ENCODE measurements around the gene PTPRK.

PTPRK gene

DNA sequence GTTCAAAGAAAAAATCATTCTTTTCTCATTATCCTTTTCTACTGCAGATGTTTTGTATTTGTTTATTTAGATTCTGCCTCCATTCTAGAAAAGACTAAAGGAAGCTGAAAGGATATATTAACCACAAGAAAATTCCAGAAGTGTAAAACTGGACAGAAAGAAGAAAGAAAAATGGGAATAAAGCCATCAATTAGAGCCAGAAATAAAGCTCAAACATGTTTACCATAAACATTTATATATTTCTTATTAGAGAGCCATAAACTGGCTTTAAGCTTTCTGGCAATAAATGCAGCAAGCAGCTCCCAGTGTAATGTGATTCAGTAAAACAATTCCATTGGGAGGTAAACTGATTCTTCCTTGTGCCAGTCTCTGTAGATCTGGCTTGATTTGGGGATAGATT, 244.1 kb downstream of the PTPRK start:
- DNase-seq, result no peak

DNA sequence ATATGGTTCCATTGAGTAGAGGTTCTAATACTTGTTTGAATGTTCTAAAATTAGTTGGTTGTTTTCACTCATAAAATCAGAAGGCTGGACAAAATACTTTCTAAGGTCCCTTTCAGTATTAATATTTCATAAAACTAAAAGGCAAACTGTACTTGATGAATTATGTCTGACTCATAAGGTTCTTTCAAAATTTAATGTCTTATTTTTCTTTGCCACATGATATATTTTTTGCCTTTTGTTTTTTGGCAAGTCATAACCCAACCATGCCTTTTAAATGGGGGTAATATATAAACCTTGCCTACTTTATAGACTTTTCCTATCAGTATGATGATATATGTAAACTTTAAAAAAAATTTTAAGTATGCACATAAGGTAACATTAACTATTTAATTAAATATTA, 244.7 kb downstream of the PTPRK start:
- DNase-seq, result no peak

DNA sequence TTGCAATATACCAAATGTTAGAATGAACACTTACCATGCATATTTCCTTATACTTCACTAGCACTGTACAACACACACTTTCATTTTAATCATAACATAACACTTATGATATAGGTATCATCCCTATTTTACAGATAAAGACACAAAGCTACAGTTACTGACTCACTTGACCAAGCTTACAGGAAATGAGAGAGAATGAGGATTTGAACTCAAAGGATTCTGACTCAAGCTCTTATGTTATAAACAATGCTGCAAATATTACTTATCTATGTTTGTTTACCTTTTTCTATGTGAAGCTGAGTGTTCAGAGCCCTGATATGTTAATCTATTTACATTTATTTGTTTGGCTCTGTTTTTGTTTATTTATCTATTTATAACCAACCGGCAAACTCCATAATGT, 245.4 kb downstream of the PTPRK start:
- DNase-seq, result no peak

DNA sequence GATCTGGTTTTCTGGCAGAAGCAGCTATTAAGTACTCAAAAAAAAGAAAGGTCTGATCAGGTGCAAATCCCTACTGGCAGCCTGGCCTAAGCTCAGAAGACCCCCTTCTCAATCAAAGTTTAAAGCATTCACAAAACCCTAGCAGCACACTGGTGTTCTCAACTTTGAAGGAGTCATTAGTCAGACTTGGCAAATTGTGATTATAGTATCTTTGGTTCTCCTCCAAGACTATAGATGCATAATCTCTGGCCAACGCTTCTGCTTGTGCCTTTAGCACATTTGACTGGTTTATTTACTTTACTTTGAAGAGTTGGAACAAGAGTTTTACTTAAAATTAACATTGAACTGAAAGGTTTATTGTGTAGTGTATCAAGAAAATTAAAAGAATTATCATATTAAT, 248.9 kb downstream of the PTPRK start:
- peak in 1 of 2 experiments; percentile 33 for DNase-seq

DNA sequence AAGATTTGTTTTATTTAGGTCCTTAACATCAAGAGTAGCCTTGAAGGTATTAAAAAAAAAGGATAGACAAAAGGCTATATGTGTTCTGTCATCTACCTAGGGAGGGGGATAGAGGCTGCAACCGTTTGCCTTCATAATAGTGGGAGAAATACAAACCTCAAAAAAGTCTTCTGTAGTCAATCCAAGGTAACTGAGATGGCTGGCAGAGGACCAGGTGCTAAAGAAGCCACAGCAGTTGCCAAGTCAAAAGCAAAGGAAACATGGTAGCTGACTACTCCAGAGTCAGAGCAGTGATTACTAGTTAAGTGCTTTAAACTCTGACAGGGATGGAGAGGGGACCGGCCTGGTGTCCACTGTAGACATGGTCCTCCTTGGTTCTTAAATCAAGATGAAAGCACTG, 249.4 kb downstream of the PTPRK start:
- no peak for DNase-seq

DNA sequence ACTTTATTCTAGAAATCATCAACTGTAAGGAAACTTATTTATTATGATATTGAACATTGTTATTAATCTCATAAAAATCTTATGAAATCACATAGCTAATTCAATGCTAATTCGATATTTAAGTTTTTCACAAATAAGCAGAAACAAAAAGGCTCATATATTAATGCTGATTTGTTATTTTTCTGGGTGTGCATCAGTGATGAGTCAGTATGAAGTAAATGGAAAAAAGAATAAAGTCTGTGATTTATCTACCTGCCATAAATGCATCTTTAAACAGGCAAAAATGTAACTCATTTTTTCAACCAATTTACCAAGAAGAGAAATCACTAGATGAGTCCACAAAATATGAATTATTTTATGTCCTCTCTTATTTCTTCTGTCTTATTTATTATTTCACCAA, 253.5 kb downstream of the PTPRK start:
- DNase-seq, result no peak

DNA sequence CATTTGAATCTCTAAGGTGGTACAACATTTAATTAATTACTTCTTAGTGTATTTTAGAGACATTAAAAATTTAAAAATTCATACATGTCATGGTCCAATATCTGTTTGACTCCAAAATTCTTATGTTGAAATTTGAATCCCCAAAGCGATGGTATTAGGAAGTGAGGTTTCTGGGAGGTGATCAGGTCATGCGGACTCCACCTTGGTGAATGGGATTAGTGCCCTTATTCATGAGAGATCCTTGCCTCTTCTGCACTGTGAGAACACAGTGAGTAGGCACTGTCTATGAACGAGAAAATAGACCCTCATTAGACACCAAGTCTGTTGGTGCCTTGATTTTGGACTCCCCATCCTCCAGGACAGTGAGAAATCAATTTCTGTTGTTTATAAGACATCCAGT, 254.7 kb downstream of the PTPRK start:
- no peak for DNase-seq

DNA sequence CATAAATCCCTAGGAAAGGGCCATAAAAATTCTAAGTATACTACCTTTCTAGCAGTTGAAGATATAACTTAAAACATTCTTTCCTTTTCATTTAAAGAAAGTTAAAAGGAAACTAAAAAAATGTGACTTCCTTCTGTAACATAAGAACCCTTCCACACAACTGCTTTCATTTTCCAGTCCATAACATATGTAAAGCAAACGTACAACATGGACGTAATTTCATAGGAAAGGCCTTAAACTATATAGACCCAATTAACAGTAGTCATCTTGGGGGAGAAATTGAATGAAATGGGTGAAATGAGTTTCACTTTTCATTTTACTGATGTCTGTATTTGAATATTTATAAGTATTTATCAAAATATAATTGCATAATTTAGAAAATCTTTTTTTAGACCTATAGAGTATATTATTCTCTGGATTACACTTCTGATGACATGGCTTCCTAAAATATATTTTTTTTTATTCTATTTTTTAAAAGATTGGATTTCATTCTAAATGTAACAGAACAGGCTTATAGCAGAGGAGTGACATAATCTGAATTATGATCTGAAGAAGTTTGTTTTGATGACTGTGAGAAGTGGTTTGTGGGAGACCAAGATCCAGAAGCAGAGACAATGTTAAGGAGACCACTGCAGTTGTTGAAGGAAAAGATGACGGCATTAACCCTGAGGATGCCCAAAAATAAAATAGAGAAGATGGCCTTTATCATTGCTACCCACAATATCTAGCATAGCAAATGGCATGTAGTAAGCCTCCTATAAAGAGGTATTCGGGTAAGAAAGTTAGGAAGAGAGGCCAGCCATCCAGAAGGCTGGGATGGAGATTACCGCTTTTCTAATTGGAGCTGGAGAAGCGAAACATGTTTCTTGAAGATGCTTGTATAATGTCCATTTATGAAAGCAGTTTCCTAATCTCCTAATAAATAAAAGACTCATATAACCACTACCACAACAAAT, 260.4 kb downstream of the PTPRK start:
- no peak for DNase-seq

DNA sequence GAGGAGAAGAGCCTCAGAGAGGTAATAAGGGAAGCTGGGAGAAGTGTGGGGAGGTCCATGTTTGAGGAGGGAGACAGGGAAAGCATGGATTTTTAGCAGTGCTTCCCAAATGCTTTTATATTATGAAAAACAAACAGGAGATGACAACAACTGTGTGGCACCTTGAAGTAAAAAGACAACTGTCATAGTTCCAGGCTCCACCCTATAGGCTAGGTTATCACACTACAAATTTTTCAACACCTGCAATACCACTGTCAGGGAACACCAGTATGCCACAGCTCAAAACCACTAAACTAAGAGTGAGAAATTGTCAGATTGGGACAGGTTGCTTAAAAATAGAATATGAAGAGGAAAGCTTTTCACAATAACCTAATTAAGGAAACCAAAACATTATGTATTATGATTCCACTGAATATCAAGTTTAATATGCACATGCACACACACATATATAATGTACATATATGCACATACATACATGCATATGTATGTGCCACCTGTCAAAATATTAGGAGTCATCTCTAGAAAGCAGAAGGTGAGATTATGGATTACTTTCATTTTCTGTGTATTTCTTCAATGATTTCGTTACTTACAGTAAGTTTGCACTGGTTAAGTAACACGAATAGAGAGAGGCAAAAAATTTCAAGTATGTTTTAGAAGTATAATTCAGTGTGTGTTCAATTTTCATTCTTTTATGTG, 261.2 kb downstream of the PTPRK start:
- DNase-seq, result no peak

DNA sequence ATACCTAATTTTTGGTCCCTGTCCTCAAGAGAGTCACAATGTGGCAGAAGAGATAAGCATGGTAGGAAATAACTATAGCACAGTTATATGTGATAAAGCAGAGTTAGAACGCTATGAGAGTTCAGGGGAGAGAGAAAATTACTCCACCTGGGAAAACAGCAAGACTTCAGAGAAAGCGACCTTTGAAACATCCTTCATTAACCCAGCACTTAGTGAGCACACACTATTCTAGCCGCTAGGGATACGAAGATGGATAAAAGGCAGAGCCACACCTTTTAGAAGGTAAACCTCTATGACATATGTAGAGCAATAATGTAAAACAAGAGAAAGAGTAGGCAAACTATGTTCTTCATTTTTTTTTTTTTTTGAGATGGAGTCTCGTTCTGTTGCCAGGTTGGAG, 264.3 kb downstream of the PTPRK start:
- no peak for DNase-seq

DNA sequence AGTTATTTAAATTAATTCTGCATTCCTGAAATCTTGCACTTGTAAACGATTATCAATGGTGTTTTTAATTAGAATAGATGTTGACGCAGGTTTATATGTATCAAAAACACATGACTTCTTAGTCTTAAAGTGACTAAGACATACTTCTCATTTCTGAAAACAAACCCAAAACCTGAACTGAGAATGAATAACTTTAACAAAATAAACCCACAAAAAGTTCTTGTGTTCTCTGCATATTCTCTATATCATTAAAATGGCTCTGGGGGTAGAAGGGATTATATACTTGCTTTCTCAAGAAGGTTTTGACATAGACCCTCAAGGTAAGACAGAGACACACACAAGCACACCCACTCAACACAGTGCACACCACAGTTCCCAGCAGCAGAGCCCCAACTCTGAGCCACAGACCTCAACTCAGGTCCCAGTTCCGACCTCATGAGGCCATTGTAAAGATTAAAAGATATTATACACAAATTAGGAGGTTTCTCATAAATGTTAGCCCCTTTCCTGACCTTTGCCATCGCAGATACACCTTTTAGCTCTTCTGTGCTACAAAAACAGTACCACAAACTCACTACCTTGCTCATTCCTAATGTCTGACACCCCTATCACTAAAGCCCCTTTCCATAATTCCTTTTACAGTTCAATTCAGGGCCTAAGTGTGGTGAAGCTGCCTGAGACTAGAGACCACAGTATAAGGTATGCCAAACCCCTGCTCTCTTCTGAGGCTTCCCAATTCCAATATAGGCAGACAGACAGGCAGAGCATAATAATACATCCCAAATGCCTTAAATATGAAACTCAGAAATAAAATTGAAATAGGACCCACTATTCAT, 267.8 kb downstream of the PTPRK start:
- DNase-seq, result no peak

DNA sequence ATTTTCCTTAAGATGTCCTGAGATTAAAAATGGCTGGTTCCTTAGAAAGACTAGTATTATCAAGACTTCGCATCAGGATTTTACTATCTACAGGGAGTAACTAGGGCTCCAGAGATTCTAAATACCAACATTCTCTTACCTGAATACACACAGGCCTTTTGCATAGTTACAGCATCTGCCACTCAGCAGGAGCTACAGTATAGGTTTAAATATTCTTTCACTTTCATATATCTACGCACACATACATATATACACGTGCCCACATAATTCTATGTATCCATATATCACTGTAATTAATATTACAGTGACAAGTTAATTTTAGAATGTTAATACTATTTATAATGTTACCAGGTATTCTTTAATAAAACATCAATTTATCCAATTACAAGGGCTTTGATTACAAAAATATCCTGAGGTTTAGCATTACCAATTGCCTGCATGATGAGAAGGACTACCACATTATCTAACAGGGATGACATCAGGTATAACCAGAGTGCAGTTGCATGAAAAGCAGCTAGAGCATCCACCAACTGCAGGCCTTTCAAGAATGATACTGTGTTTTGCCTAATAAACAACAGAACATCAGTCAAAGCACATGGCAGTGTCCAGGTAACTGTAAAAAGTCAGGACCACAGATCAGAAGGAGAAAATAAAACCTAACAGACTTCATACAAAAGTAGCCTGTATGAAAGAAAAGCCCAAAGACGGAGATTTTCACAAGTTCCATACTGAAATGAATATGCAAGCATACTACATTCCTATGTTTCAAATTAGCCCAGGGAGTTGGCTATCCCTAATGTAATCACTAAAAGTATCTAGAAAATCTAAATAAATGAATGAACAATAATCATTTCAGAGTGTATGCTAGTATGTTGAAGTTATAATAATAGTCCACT, 268.7 kb downstream of the PTPRK start:
- no peak for DNase-seq

DNA sequence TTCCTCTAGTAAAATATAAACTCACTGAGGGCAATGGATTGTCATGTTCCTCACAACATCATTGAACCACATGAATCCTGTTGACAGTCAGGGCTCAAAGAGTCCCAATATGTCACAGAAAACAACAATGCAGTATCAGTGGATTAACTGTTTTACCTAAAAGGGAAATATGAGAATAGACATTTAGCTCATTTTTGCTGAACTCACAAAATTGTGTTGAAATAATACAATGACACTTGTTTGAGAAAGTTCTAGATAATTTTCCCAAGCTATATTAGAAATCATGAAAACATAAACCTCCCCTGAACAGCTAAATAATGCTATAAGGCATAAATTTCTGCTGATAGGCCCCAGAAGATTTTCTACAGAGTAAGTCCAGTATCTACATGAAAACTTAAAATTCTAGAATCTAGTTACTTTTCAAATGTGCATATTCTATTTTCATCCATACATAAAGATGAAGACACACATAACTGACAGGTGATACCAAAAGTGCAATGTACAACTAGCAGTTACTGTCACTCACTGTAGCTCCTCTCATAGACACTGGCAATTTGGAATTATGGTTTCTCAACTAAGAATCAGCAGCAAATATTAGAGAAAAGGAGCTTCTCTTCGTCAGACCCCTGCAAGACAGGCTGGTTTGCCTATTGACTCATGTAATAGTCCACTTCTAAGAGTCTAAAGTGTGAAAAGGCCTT, 269.9 kb downstream of the PTPRK start:
- DNase-seq, result no peak

DNA sequence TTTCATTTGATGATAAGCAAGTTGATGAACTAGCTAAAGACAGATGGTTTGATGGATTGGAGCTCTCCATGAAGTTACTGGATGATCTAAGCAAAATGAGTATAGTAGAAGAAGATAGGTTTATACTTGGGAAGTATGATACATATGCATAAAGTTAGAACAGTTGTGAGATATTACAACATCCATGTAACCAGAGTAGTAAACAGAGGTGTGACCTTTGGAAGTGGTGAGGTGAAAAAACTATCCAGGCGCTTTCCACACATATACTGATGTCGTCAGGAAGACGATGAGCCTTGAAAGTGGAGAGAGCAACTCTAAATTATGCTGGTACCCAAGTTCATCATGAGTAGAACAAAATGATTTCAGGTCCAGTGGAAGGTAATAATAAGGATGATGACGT, 271.0 kb downstream of the PTPRK start:
- DNase-seq, result no peak

DNA sequence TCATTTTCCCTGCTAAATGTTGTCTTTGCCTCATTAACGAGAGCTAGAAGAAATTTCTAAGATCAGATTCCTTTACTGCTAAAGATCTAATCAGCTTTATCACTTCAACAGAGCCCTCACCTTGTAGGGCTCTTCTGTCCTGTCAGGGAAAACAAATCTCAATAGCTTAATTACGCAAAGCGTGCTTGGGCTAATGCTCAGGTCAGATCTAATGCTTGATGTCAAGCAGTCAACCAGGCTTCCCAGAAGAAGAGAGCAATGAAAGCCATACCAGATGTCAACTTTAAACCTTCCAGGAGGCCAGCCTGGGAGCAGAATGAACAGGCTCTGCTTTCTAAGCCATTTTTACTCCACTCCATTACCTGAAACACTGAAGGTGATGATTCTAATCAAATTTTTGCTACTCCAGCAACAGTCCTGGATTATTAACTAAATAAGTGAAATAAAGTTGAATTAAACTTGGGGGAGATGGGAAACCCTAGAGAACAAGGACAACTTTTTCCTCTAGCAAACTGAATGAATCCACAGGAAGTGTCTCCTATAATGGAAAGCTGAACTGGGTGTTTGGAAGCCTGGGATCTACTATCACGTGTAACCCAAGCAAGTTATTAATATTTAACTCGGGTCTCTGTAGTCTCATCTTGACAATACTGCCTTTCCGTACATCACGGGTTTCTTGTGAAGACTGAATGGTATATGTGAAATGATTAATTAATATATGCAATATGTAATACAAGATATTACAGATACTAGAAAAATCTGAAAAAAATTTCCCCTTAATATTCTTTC, 273.7 kb downstream of the PTPRK start:
- peak; percentile 49 to 75 for DNase-seq

DNA sequence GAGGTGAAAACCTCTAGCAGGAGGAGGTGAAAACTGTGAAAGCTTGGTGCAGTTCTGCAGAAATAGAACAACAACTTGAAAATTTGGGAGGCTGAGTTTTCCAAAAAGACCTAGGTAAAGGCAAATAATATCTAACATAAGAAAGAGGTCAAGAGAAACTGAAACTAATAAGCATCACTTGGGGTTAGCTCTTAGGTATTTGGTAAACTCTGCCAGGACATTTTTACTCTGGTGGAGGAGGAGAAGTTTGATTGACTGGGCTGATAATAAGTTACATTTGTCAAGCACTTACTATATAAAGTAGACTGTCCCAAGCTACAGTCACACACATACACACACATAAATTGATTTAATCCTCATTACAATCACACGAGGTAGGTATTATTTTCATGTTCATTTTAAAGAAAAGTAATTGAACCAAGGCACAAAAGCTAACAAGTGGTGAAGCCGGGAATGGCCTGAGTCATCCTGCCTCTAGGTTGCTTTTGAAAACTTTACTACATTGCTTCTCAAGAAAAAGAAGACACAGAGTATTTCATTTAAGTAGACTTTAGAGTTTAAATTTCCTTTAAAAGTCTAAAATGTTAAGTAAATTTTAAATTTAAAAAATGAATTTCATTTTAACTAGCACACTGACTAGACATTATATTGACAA, 275.5 kb downstream of the PTPRK start:
- DNase-seq, result no peak

DNA sequence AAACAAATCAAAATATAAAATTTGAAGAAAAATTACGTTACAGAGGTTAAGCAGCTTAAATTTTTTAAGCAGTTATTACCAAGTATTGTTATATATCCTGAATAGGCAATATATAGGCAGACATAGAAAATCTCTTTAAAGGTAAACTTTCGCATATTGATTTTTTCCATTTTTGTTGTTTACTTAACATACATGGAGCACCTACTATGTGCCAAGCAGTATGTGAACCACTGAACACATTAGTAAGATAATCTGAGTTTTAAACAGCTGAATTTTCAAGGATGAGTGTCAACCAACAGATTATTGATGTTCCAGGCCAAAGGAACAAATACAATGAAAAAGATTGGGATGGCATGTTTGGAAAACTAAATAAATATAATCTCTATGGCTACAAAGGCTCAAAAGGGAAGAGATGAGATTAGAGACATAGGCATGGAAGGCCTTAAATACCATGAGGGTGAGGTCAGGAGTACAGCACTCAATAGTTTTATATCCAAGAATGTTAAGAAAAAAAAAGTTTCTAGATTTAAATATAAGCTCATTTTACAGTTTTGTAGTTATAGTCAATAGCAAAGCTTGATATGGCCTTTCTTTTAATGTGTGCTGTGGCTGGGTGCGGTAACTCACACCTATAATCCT, 277.5 kb downstream of the PTPRK start:
- DNase-seq, result no peak

DNA sequence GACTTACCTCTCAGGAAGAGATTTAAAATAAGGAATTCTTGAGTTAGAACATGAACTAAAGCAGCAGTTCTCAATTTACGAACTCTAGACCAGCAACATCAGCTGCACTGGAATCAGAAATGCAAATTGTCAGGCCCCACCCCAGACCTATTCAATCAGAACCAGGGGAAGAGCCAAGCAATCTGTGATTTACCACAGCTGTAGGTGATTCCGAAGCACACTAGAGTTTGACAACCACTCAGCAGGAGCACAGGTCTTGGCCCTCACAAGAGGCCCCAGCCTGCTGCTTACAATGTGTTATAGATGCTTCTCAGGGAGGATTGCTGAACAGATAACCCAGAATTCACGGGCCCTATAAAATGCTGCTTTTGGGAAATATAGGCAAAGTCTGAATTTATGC, 279.2 kb downstream of the PTPRK start:
- DNase-seq, result no peak

DNA sequence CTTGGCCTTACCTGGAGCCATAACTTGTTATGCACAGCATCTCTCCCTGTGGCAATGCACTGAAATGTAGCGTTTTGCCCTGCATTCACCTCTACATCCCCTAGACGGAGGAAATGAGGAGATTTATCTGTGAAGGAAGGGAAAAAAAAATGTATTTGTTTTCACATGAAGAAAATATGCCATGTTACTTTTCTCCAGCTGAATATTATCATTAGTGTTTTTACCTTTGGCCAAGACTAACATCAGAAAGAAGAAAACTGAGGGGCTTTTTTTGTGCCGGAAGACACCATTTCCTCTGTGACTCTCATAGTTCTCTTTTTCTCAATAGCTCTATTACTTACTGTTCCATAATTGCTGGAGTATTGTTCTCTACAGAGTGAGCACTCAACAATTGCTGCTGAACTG, 280.4 kb downstream of the PTPRK start:
- no peak for DNase-seq

DNA sequence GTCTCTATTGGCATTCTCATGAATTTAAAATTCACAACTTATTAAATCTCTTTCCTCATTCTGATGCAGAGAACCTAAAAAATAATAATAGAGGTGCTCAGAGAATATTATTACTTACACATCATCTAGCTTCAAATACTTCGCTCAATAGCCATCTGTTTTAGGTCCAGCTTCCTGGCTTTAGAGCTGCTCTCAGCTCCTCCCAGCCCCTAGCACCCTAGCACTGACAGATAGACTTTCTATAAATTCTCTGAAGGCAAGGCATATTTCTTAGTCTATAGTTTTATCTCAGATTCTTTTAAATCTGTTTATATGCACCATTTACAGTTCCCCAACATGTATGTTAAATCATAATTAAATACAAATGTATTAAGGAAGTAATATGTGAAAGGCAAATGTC, 281.3 kb downstream of the PTPRK start:
- DNase-seq, result peak in 1 of 2 experiments; percentile 33

Measured in NCI-H524 (cell line).